Neural crest cell (in vitro differentiated cells): ENCODE data around the gene REP15. TPM values are rescaled to one million over a fixed set of nuclear protein-coding genes. Genes with fewer than 3 reads are reported as not detected.

Experiments
- DNase-seq: peaks from one replicate; pipeline ENCODE4 v3.0.0; 2021; ENCODE audit warnings: low read depth, mixed read lengths, low spot score
- H3K27ac Mint-ChIP-seq: one replicate; pipeline ENCODE4 v1.8.0; 2021; ENCODE audit warnings: mild to moderate bottlenecking, mixed read lengths; ENCODE audit not compliant: unreplicated experiment
- H3K27me3 Mint-ChIP-seq: 2 replicates; pipeline ENCODE4 v1.8.0; 2021; ENCODE audit warnings: low read depth, mild to moderate bottlenecking, mixed read lengths
- H3K36me3 Mint-ChIP-seq: 2 replicates; pipeline ENCODE4 v1.8.0; 2021; ENCODE audit warnings: low read depth, mild to moderate bottlenecking, mixed read lengths
- H3K4me1 Mint-ChIP-seq: 2 replicates; pipeline ENCODE4 v1.8.0; 2021; ENCODE audit warnings: mixed read lengths
- H3K4me3 Mint-ChIP-seq: one replicate; pipeline ENCODE4 v1.8.0; 2021; ENCODE audit warnings: mild to moderate bottlenecking, mixed read lengths
- H3K9me3 Mint-ChIP-seq: 2 replicates; pipeline ENCODE4 v1.8.0; 2021; ENCODE audit warnings: mixed read lengths
- total RNA-seq: library from RNA; stranded (reverse); gene quantifications from 2 replicates; pipeline ENCODE4 v1.2.1, GENCODE V29; 2021
- TF ChIP-seq, protein P1 (sequence below): fragments of 200-600 bp; sonication (generic); conservative IDR thresholded peaks from 2 replicates; pipeline ENCODE4 v1.5.0; 2021; ENCODE audit warnings: antibody characterized with exemption, mild to moderate bottlenecking

Gene REP15
- total RNA-seq, 1 donor from 2014 or later, result 1.5 TPM

- DNase-seq, result no peak
- Mint-ChIP-seq H3K4me1 (no peaks in the 10 kb centered on the region), H3K9me3 (no peaks in the 10 kb centered on the region), H3K4me3 (no peak overlapping the region), H3K36me3 (peaks cover 6% of the 10 kb centered on the region), H3K27ac (no peak overlapping the region), H3K27me3 (no peaks in the 10 kb centered on the region)
- TF ChIP-seq, protein P1, sequence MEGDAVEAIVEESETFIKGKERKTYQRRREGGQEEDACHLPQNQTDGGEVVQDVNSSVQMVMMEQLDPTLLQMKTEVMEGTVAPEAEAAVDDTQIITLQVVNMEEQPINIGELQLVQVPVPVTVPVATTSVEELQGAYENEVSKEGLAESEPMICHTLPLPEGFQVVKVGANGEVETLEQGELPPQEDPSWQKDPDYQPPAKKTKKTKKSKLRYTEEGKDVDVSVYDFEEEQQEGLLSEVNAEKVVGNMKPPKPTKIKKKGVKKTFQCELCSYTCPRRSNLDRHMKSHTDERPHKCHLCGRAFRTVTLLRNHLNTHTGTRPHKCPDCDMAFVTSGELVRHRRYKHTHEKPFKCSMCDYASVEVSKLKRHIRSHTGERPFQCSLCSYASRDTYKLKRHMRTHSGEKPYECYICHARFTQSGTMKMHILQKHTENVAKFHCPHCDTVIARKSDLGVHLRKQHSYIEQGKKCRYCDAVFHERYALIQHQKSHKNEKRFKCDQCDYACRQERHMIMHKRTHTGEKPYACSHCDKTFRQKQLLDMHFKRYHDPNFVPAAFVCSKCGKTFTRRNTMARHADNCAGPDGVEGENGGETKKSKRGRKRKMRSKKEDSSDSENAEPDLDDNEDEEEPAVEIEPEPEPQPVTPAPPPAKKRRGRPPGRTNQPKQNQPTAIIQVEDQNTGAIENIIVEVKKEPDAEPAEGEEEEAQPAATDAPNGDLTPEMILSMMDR, result no peak
Measured at GRCh38 chr12:27657296-27657695, 39.0 kb upstream of the REP15 start.

DNA sequence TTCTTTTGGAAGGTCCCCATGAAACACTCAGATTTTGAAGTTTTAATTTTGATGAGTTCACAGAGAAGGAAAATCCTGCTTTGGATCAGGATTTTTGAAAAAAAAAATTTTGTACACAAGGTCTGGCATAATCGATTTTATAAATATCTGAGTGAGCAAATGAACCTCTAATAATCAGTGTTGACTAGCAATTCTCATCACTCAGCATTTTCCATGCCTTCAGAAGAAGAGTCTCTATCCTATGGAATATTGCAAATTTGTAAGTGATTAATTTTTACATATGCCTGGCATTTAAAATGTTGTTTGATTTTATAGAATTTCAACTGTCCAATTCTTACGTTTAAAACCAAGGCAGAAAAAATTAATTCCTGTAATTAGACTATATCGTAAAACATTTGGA is 30.5 kb upstream of the REP15 start:
- Mint-ChIP-seq H3K36me3 (peaks cover 25% of the 10 kb centered on the region), H3K4me1 (no peaks in the 10 kb centered on the region), H3K27ac (no peak overlapping the region), H3K27me3 (no peaks in the 10 kb centered on the region), H3K9me3 (no peaks in the 10 kb centered on the region), H3K4me3 (no peak overlapping the region)
- no peak for DNase-seq
- TF ChIP-seq, protein P1, result no peak

DNA sequence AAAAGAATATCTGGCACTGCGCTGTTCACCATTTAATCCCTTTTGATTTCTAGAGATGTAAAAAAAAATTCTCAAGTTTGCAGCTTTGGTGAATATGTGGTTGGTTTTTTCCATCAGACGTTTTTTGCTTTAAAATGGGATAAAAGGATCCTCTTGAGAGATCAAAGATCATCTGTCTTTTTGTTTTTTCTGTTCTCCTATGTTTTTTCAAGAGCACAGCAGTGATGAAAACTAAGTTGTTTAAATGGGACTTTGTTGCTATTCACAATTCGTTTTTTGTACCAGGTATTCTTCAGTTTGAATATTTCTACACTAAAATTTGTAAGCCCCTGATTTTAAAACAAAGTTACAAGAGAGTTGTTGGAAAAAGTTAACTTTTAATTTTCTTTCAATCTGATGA is 29.7 kb upstream of the REP15 start:
- Mint-ChIP-seq H3K27ac (no peak overlapping the region), H3K4me1 (no peaks in the 10 kb centered on the region), H3K27me3 (no peaks in the 10 kb centered on the region), H3K36me3 (peaks cover 22% of the 10 kb centered on the region), H3K9me3 (no peaks in the 10 kb centered on the region), H3K4me3 (no peak overlapping the region)
- no peak for DNase-seq
- TF ChIP-seq, protein P1, result no peak

- H3K27ac Mint-ChIP-seq, result peak overlapping the region; percentile 50
- H3K4me1 Mint-ChIP-seq, result no peaks in the 10 kb centered on the region
Measured at GRCh38 chr12:27667540-27667939, 28.7 kb upstream of the REP15 start.

DNA sequence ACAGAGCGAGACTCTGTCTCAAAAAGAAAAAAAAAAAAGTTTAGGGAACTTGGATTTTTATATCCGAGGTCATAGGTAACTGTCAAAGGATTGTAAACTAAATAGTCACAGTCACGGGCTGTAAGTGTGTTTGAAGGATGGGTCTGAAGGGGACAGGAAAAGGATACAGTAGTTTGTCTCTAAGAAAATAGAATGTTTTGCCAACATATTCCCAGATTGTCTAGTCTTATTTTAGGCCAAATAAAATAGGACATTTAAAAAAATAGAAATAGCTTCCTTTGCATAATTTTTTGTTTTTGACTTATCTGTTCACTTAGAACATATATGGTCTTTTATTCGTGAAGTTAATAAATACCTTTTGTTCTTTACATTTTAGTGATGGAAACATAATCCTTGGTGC is 24.2 kb upstream of the REP15 start:
- TF ChIP-seq, protein P1, result no peak
- Mint-ChIP-seq H3K4me3 (no peak overlapping the region), H3K27ac (no peak overlapping the region), H3K4me1 (no peaks in the 10 kb centered on the region), H3K36me3 (peaks cover 7% of the 10 kb centered on the region), H3K27me3 (no peaks in the 10 kb centered on the region), H3K9me3 (no peaks in the 10 kb centered on the region)
- no peak for DNase-seq

More at GRCh38 chr12:27667540-27667939, 28.7 kb upstream of the REP15 start:
- TF ChIP-seq, protein P1, result no peak
- DNase-seq, result no peak
- H3K27me3 Mint-ChIP-seq, result no peaks in the 10 kb centered on the region
- no peaks in the 10 kb centered on the region for H3K9me3 Mint-ChIP-seq
- H3K36me3 Mint-ChIP-seq, result peaks cover 17% of the 10 kb centered on the region
- no peak overlapping the region for H3K4me3 Mint-ChIP-seq

DNA sequence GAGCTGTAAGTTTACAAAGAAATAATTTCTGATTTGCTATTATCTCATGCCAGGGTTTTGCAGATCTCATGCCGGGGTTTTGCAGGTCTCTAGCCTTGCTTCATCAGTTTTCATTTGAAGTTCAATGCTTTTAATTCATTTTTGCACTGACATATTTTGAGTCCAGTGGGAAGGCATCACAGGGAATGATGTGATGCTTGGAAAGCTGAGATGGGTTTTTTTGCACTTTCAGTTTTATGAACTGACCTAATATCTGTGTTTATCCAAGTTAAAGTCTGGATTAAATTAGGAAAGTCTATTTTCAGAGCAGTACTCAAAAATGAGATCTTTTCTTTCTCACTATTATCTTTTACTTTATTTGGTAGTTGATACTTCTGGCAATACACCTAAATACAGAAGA is 23.6 kb upstream of the REP15 start:
- no peaks in the 10 kb centered on the region for H3K27me3 Mint-ChIP-seq
- H3K9me3 Mint-ChIP-seq, result no peaks in the 10 kb centered on the region
- no peaks in the 10 kb centered on the region for H3K4me1 Mint-ChIP-seq
- TF ChIP-seq, protein P1, result no peak
- H3K4me3 Mint-ChIP-seq, result no peak overlapping the region
- peaks cover 7% of the 10 kb centered on the region for H3K36me3 Mint-ChIP-seq
- H3K27ac Mint-ChIP-seq, result no peak overlapping the region
- DNase-seq, result no peak
